ENCODE data around the gene CD82. TPM values are rescaled to one million over a fixed set of nuclear protein-coding genes. Genes with fewer than 3 reads are reported as not detected.

The CD82 gene
- total and polyA plus RNA-seq, 2 of the 8 experiments (the other 6 are each of a cell fraction or from before 2014, with no cell fraction given), result 7.9 to 10.3 TPM

DNA sequence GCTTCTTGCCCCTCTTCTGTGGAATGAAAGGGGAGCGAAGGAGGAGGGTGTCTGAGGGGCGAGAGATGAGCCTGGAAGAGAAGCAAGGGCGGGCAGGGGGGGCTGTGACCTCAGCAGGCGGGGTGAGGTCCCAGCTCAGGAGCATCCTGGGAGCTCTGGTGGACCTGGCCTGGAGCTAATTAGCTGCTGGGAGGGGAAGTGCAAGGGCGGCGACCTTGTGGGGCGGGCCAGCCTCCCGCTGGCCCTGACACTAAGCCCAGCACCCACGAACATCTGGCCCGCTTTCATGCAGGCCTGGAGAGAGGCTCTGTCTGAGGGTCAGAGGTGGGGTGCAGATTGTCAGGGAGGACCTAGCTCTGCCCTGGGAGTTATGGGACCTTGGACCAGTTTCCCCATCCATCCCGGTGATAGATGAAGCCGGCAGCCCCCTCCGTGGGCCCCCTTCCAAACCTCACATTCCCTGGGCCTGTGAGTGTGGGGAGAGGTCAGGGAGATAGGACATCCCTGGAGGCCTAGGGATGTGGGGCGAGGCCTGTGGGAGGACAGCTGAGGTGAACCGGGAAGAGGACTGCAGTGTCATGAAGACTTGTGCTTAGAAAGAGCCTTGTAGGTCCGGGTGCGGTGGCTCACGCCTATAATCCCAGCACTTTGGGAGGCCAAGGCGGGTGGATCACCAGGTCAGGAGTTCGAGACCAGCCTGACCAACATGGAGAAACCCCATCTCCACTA is 28.5 kb upstream of the CD82 start (continued):
- TF ChIP-seq, protein P1, sequence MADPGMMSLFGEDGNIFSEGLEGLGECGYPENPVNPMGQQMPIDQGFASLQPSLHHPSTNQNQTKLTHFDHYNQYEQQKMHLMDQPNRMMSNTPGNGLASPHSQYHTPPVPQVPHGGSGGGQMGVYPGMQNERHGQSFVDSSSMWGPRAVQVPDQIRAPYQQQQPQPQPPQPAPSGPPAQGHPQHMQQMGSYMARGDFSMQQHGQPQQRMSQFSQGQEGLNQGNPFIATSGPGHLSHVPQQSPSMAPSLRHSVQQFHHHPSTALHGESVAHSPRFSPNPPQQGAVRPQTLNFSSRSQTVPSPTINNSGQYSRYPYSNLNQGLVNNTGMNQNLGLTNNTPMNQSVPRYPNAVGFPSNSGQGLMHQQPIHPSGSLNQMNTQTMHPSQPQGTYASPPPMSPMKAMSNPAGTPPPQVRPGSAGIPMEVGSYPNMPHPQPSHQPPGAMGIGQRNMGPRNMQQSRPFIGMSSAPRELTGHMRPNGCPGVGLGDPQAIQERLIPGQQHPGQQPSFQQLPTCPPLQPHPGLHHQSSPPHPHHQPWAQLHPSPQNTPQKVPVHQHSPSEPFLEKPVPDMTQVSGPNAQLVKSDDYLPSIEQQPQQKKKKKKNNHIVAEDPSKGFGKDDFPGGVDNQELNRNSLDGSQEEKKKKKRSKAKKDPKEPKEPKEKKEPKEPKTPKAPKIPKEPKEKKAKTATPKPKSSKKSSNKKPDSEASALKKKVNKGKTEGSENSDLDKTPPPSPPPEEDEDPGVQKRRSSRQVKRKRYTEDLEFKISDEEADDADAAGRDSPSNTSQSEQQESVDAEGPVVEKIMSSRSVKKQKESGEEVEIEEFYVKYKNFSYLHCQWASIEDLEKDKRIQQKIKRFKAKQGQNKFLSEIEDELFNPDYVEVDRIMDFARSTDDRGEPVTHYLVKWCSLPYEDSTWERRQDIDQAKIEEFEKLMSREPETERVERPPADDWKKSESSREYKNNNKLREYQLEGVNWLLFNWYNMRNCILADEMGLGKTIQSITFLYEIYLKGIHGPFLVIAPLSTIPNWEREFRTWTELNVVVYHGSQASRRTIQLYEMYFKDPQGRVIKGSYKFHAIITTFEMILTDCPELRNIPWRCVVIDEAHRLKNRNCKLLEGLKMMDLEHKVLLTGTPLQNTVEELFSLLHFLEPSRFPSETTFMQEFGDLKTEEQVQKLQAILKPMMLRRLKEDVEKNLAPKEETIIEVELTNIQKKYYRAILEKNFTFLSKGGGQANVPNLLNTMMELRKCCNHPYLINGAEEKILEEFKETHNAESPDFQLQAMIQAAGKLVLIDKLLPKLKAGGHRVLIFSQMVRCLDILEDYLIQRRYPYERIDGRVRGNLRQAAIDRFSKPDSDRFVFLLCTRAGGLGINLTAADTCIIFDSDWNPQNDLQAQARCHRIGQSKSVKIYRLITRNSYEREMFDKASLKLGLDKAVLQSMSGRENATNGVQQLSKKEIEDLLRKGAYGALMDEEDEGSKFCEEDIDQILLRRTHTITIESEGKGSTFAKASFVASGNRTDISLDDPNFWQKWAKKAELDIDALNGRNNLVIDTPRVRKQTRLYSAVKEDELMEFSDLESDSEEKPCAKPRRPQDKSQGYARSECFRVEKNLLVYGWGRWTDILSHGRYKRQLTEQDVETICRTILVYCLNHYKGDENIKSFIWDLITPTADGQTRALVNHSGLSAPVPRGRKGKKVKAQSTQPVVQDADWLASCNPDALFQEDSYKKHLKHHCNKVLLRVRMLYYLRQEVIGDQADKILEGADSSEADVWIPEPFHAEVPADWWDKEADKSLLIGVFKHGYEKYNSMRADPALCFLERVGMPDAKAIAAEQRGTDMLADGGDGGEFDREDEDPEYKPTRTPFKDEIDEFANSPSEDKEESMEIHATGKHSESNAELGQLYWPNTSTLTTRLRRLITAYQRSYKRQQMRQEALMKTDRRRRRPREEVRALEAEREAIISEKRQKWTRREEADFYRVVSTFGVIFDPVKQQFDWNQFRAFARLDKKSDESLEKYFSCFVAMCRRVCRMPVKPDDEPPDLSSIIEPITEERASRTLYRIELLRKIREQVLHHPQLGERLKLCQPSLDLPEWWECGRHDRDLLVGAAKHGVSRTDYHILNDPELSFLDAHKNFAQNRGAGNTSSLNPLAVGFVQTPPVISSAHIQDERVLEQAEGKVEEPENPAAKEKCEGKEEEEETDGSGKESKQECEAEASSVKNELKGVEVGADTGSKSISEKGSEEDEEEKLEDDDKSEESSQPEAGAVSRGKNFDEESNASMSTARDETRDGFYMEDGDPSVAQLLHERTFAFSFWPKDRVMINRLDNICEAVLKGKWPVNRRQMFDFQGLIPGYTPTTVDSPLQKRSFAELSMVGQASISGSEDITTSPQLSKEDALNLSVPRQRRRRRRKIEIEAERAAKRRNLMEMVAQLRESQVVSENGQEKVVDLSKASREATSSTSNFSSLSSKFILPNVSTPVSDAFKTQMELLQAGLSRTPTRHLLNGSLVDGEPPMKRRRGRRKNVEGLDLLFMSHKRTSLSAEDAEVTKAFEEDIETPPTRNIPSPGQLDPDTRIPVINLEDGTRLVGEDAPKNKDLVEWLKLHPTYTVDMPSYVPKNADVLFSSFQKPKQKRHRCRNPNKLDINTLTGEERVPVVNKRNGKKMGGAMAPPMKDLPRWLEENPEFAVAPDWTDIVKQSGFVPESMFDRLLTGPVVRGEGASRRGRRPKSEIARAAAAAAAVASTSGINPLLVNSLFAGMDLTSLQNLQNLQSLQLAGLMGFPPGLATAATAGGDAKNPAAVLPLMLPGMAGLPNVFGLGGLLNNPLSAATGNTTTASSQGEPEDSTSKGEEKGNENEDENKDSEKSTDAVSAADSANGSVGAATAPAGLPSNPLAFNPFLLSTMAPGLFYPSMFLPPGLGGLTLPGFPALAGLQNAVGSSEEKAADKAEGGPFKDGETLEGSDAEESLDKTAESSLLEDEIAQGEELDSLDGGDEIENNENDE (IDR thresholded peaks at IDR 0.05; ENCODE audit: insufficient replicate concordance, low read length), result no peak
- TF ChIP-seq FOSL1 (IDR thresholded peaks at IDR 0.05; ENCODE audit: insufficient read depth, low read depth, low read length) (no peak), MAFK (IDR thresholded peaks at IDR 0.05; ENCODE audit: low read depth, low read length) (no peak), KDM5A (IDR thresholded peaks at IDR 0.05; ENCODE audit: low read length) (no peak), CBX5 (IDR thresholded peaks at IDR 0.05; ENCODE audit: low read depth, low read length) (no peak), ASH2L (IDR thresholded peaks at IDR 0.05; ENCODE audit: low read length) (no peak), TAF1 (IDR thresholded peaks at IDR 0.05; ENCODE audit: low read depth, low read length) (no peak), ATF3 (IDR thresholded peaks at IDR 0.05; ENCODE audit: insufficient read depth, low read depth, low read length) (no peak), YY1 (IDR thresholded peaks at IDR 0.05; ENCODE audit: low read depth, low read length) (no peak), EGR1 (IDR thresholded peaks at IDR 0.05; ENCODE audit: borderline replicate concordance, low read depth, low read length) (no peak), SP4 (IDR thresholded peaks at IDR 0.05; ENCODE audit: low read length) (no peak)
